Measurements from ENCODE around the gene ABCG4.

ABCG4 gene

GRCh38 chr11:119210050-119210449, 61.2 kb downstream of the ABCG4 start:
- no peak for TF ChIP-seq CTCF (IDR thresholded peaks at IDR 0.05)
